ENCODE results near the gene PIGB.
"Not testable (repeated sequence)": the region's sequence is repeated elsewhere in the genome, so short reads cannot be mapped to it uniquely, and the experiment has no call there.

PIGB gene

DNA sequence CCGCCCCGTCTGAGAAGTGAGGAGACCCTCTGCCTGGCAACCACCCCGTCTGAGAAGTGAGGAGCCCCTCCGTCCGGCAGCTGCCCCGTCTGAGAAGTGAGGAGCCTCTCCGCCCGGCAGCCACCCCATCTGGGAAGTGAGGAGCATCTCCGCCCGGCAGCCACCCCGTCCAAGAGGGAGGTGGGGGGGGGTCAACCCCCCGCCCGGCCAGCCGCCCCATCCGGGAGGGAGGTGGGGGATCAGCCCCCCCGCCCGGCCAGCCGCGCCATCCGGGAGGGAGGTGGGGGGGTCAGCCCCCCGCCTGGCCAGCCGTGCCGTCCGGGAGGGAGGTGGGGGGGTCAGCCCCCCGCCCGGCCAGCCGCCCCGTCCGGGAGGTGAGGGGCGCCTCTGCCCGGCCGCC lies 16.2 kb upstream of the PIGB start:
- not testable (repeated sequence) for DNase-seq (ENCODE audit: low spot score)

GRCh38 chr15:55319537-55320237 lies 665 bp downstream of the PIGB start:
- no peak for DNase-seq (ENCODE audit: low spot score)

DNA sequence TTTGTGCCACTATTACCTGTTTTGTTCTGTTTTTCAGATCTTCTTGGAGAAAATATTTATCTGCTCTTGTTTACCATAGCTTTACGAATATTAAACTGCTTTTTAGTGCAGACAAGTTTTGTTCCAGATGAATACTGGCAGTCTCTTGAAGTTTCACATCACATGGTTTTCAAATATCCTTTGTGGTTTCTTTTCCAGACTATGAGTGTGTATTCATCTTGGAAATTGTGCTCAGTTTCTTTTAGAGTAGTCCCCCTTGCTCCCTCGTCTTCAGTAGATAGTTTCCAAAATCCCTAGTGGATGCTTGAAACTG lies 1.2 kb downstream of the PIGB start:
- DNase-seq (ENCODE audit: low spot score) = no peak

DNA sequence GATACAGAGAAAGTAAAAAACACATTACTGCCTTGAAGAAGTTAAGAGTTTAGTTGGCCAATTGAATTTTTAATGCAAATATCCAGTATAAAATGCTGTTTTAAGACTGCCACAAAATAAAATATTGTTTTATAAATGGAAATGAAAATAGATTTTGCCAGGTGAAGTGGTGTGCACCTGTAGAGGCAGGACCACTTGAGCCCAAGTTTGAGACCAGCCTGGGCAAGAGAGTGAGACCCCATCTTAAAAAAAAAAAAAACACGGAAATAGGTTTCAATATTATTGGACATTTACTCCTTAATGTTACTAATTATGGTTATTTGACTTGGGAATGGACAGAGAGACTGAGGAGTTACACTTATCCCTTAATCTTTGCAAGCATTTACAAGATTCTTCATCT lies 1.9 kb downstream of the PIGB start:
- no peak for DNase-seq (ENCODE audit: low spot score)

DNA sequence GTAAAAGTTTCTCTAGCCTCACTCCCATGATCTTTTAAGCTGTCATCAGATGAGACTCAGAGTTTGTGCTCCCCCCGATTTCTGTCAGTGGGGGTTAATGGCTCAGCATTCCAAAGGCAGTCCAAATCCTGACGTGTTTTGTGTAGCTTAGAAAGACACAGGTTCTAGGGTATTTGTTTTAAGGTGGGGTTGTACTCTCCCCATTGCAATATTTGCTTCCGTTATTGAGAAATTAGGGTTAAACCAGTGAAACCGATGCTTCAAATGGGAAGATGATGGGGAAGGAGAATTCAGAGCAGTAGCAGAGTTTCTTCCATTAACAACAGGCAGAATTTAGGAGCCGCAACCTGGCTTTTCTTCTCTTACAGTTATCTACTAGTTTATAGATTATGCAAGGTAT lies 3.4 kb downstream of the PIGB start:
- DNase-seq (ENCODE audit: low spot score) = no peak

GRCh38 chr15:55327387-55327786 lies 8.4 kb downstream of the PIGB start:
- DNase-seq (ENCODE audit: low spot score) = no peak

- DNase-seq (ENCODE audit: low spot score) = no peak
Observed at GRCh38 chr15:55334371-55334770, 15.3 kb downstream of the PIGB start.

- no peak for DNase-seq (ENCODE audit: low spot score)
Observed at GRCh38 chr15:55334997-55335396, 16.0 kb downstream of the PIGB start.

DNA sequence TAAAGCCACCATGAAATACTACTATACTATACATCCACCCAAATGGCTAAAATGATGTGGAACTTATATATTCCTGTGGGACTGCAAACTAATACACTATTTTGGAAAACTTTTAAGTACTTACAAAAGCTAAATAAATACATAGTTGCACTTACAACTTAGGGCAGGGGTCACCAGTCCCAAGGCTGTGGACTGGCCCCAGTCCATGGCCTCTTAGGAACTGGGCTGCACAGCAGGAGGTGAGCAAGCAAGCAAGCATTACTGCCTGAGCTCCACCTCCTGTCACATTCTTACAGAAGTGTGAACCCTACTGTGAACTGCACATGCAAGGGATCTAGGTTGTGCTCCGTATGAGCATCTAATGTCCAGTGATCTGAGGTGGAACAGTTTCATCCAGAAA lies 18.1 kb downstream of the PIGB start:
- DNase-seq (ENCODE audit: low spot score) = no peak

- DNase-seq (ENCODE audit: low spot score) = no peak
Observed at GRCh38 chr15:55343168-55343567, 24.1 kb downstream of the PIGB start.

GRCh38 chr15:55344206-55344605 lies 25.2 kb downstream of the PIGB start:
- no peak for DNase-seq (ENCODE audit: low spot score)

DNA sequence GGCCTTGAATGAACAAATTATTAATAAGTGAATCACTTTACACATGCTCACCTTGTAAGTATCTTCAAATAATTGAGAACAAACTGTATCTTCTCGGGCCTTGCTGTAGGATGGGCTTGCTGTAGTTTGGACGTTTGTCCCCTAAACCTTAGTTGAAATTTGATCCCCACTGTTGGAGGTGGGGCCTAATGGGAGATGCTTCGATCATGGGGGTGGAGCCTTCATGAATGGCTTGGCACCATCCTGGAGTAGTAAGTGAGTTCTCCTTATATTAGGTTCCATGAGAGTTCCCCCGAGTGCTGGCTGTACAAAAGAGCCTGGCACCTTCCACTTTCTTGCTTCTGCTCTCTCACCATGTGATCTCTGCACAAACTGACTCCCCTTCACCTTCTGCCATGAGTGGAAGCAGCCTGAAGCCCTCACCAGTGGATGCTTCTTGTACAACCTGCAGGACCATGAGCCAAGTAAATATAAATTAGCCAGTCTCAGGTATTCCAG lies 29.3 kb downstream of the PIGB start:
- DNase-seq (ENCODE audit: low spot score) = no peak

DNA sequence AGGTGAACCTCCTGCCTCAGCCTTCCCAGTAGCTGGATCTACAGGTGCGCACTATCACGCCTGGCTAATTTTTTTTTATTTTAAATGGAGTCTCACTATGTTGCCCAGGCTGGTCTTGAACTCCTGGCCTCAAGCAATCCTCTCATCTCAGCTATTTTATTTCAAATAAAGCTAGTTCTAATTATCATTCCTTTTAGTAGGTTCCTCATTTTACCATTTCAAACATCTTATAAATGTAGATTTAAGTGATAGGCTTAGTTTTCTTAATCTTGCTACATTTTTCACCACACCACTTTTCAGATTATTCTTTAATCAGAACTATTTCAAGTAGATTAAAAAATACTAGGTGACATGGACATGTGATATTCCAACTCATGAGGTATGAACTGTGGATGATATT lies 30.3 kb downstream of the PIGB start:
- DNase-seq (ENCODE audit: low spot score) = no peak

GRCh38 chr15:55353025-55353424 lies 34.0 kb downstream of the PIGB start:
- no peak for DNase-seq (ENCODE audit: low spot score)

DNA sequence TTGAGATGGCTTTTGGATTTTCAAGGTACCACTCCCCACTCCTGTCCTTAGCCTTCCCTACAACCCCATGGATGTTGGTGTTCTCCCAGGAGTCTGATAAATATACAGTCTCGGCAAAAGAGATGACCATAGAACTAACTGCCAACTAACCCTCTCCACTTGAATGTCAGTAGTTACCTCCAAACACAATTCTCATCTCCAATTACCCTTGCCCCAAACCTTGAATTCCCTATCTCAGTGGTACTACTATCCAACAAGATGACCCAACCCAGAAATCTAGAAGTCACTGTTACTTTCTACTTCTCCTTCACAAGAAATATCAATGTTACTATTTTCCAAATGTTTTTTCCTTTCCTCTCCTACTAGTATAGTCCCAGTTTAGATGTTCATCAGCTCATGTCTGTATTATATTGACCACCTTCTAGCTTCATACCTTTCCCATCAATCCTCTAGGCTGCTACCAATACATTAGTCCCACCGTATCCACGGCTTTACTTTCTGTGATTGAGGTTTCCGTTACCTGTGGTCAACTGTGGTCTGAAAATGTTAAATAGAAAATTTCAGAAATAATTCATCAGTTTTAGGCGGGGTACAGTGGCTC lies 38.1 kb downstream of the PIGB start:
- DNase-seq (ENCODE audit: low spot score) = no peak

GRCh38 chr15:55357774-55358173 lies 38.8 kb downstream of the PIGB start:
- DNase-seq (ENCODE audit: low spot score) = no peak

GRCh38 chr15:55358471-55358870 lies 39.4 kb downstream of the PIGB start:
- no peak for DNase-seq (ENCODE audit: low spot score)

DNA sequence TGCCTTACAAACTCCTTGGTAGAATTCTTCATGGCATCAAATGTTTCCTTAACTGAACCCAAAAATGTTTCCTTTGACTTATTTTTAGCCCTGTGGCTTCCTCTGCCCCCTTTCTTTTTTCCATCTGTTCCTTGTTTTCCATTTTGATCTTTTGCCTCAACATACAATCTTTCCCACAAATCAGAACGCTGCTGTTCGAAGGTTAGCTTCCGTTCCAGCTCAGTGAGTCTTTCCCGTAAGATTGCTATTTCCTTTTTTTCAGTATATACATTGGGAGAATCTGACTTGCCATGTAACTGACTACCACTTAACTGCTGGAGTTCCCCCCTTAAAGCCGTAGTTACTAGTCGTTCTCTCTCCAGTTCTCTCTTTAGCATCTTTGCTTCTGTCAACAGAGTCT lies 41.2 kb downstream of the PIGB start:
- DNase-seq (ENCODE audit: low spot score) = no peak

GRCh38 chr15:55361048-55361447 lies 42.0 kb downstream of the PIGB start:
- no peak for DNase-seq (ENCODE audit: low spot score)

DNA sequence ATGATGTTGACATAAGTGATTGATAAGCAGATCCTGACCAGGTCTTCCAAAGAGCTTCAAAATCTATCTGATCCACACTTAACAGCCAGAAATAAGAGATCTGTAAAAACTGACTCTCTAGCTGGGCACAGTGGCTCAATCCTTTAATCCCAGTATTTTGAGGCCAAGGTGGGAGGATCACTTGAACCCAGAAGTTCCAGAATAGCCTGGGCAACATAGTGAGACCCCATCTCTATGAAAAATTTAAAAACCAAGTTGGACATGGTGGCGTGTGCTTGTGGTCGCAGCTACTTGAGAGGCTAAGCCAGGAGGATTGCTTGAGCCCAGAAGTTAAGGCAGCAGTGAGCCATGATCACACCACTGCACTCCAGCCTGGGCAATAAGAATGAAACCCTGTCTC lies 43.6 kb downstream of the PIGB start:
- no peak for DNase-seq (ENCODE audit: low spot score)

- DNase-seq (ENCODE audit: low spot score) = no peak
Observed at GRCh38 chr15:55366981-55367380, 48.0 kb downstream of the PIGB start.

DNA sequence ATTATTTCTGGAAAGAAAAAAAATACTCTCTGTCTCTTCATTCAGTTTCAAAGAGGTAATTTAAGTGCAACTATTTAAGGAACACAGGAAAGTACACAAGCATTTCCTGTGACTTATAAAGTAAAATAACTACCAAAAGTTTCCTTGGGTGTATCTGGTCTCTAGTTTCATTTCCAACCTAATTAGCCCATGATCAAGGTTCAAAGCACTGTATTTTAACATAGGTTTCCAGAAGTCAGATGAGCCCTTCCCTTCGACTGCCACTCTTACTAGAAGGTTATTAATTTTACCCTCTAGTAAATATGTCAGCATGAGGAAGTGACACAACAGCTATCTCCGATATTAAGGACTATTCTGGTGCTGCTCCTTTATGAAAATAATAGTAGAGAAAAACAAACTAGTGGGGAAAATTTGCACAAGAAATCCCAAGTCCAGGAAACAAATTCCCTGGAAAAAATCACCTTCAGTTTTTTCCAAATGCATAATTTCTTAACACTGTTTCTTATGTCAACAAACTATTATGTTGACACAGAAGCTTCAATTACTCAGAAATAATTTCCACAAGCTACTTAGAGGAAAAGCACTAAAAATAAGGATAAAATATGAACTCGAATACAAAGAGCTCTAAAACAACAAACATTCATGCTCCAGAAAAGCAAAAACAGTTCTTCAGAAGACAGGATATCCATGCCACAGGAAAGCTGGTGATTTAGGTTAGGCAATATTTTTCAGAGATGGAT lies 53.8 kb downstream of the PIGB start:
- DNase-seq (ENCODE audit: low spot score) = peak; percentile 6

DNA sequence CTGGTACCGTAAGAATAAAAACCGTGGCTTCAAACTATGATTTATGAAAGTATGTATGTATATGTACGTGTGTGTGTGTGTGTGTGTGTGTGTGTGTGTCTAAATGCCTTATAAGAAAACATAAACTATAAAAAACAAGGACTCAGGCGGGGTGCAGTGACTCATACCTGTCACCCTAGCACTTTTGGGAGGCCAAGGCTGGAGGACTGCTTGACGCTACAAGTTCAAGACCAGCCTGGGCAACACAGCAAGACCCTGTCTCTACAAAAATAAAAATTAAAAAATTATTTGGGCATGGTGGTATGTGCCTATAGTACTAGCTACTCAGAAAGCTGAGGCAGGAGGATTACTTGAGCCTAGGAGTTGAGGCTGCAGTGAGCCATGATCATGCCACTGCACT lies 60.1 kb downstream of the PIGB start:
- DNase-seq (ENCODE audit: low spot score) = no peak

GRCh38 chr15:55381595-55381994 lies 62.6 kb downstream of the PIGB start:
- no peak for DNase-seq (ENCODE audit: low spot score)

All from germinal center (tissue), 1 donor.